ENCODE measurements around the gene ZNF226.

GRCh38 chr19:44182145-44182544 is 17.2 kb downstream of the ZNF226 start:
- TF ChIP-seq EZH2 (IDR thresholded peaks at IDR 0.05; ENCODE audit: borderline replicate concordance) = no peak
- no peak for TF ChIP-seq CTCF (IDR thresholded peaks at IDR 0.05; ENCODE audit: poor library complexity)
- TF ChIP-seq EZH2phosphoT487 (IDR thresholded peaks at IDR 0.05; ENCODE audit: low read depth, severe bottlenecking, unreplicated experiment) = no peak
